Parietal lobe (tissue), 2 donors: ENCODE results near the gene PKMYT1. TPM values are rescaled to one million over a fixed set of nuclear protein-coding genes. Genes with fewer than 3 reads are reported as not detected.

ENCODE experiments used
- small RNA-seq: library from RNA; depleted of rRNA; stranded (forward); fragments of <200 nt; gene quantifications from one replicate; pipeline ENCODE3, GENCODE V24; 2014; ENCODE audit warnings: low replicate concordance
- total RNA-seq: library from RNA; depleted of rRNA; stranded (reverse); fragments of >200 nt; gene quantifications from one replicate; pipeline ENCODE4 v1.2.3, GENCODE V29; 2014

PKMYT1 gene
- total RNA-seq, result 5.9 TPM

DNA sequence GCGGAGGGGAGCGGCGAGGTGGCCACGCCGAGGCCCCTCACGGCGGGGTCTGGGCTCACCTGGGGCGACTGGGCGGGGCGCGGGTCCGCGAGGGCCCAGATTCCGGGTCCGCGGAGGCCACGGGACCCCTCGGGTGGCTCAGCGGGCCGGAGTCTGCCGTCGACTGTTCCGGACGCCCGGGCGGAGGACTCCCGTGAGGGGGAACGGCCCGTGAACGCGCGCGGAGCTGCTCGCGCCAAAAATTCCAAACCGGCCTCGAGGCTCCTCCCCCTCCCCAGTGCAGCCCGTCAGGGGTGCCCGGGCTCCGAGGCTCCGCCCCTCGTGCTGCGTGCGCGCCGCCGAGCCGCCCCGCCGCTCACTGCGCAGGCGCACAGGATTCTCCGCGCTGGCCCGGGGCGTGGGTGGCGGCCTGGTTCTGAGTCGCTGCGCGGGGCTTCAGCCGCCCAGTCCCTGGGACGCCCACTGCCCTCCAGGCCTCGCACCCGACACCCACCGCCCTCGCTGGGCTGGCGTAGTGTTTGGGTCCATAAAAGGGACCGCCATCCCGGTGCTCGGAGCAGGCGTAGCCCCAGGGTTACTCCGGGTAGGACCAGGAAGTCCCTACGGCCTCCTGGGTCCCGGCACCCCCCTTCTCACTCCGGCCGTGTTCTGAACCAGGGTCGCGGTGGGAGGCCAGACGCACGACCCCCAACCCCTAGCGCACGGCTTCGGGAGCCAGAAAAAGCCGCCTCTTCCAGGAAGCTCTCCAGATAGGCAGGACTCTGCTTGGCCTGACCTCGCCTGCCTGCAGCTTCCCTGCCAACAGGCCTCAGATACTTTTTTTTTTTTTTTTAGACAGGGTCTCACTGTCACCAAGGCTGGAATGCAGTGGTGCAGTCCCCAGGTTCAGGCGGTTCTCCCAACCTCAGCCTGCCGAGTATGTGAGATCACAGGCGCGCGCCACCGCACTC lies at the start of gene PKMYT1:
TSS of gene PKMYT1 (minus strand) at position 220 of the 950 bp plus-strand sequence. CDS start 789 bp downstream, outside the sequence.

DNA sequence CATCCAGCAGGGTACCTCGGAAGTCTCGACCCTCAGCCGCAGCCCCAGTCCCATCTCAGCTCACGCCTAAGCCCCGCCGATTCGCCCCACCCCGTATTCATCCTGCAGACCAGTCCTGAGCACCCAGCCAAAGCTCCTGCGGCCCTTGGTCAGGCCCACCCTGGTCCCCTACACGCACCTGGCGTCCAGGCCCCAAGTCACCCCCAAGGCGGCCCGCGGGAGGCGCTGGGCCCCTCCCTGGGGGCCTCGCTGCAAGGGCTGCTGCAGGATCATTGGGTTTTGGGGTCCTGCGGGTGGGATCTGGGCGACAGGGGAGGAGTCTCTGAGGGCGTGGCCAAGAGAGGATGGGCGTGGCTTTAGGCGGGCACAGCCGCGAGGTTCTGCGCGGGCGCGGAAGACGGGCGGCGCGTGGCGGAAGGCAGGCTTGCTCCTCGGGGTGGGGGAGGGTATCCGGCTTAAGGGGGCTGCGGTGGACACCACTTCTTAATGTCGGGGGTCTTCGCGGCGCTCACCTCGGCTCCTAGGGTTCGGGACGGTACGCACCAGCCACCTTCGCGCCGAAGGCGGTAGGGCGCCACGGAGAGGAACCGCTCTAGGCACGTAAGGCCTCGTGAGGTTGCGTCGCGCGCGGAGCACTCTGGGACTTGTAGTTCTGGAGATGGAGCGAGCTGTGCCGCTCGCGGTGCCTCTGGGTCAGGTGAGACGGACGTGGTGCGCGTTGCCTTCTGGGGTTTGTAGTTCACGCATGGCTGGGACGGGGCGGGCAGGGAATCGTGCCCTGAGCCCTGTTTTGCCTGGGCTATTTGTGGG lies 43.6 kb upstream of the PKMYT1 start, which contains the start of the genes HCFC1R1 and THOC6:
TSS of gene HCFC1R1 (minus strand) at position 274 of the 810 bp plus-strand sequence. CDS start at position 273, 1 bp downstream.
TSS of gene THOC6 (plus strand) at position 367 of the 810 bp plus-strand sequence. CDS start at position 659, 292 bp downstream.

DNA sequence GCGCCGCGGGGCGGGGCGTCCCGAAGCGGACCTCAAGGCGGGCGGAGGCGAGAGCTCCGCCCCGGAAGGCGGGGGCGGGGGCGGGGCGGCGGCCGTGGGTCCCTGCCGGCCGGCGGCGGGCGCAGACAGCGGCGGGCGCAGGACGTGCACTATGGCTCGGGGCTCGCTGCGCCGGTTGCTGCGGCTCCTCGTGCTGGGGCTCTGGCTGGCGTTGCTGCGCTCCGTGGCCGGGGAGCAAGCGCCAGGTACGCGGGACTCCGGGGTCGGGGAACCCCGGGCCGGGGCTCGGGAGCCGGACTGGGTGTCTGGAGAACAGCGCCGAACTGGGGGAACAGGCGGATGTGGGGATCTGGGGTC lies 40.0 kb upstream of the PKMYT1 start, which contains the start of gene TNFRSF12A:
TSS of gene TNFRSF12A (plus strand) at position 122 of the 357 bp plus-strand sequence. CDS start at position 152, 30 bp downstream.

DNA sequence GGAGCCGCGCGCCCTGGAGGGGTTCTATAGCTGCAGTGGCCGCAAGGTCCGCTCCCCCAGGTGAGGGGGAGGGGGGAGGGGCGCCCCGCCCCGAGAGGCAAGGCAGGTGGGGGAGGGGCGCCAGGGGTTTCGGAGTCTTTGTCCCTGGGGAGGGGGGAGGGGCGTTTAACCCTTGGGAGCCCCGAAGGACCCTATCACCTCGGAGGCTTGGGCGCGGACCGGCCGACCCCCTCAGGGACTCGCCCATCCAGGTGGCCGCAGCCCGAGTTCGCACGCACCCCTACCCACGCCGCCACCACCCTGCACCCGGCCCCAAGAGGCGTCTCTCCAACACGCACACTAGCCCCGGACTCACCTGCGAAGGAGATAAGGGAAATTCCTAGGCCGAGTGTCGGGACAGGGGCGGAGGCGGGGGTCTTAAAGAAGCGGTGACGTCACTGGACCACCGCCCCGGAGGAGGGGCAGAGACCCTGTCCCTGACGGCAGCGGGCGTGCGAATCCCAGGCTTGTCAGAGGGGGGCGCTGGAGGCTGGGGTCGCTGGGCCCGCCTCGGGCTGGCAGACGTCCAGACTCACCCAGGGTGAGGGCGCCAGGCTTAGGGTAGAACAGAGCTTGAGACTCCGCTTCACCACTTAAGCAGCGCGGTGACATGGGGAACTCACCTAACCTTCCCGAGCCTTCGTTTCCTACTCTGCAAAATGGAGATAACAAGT lies 37.7 kb upstream of the PKMYT1 start, which contains the start of gene CLDN6:
TSS of gene CLDN6 (minus strand) at position 390 of the 713 bp plus-strand sequence. CDS start 2,162 bp downstream, outside the sequence.

DNA sequence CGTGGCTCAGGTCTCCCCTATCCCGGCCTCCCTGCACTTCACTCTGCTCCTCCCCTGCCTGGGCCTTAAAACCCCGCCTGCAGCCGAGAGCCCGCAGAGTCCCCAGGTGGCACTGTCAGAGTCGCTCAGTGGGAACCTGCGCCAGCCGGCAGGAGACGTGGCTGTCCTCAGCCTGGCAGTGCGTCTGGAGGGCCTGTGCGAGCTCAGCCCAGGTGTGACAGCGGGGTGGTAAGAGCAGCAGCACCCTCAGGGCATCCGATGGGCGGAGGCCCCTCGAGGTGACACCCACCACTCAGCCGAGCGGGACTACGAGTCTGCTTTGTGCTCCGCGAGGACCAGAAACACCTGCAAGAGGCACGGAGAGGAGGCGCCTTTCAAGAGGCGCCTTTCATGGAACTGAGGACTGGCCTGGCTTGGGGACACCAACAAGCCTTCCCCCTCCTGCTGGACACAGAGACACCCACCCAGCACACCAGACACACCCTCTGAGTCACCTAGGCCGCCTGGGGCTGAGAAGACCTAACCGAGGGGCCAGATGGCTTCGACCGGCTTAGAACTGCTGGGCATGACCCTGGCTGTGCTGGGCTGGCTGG lies 32.7 kb upstream of the PKMYT1 start, which contains the start of gene CLDN9:
TSS of gene CLDN9 (plus strand) at position 96 of the 593 bp plus-strand sequence. CDS start at position 536, 440 bp downstream.

DNA sequence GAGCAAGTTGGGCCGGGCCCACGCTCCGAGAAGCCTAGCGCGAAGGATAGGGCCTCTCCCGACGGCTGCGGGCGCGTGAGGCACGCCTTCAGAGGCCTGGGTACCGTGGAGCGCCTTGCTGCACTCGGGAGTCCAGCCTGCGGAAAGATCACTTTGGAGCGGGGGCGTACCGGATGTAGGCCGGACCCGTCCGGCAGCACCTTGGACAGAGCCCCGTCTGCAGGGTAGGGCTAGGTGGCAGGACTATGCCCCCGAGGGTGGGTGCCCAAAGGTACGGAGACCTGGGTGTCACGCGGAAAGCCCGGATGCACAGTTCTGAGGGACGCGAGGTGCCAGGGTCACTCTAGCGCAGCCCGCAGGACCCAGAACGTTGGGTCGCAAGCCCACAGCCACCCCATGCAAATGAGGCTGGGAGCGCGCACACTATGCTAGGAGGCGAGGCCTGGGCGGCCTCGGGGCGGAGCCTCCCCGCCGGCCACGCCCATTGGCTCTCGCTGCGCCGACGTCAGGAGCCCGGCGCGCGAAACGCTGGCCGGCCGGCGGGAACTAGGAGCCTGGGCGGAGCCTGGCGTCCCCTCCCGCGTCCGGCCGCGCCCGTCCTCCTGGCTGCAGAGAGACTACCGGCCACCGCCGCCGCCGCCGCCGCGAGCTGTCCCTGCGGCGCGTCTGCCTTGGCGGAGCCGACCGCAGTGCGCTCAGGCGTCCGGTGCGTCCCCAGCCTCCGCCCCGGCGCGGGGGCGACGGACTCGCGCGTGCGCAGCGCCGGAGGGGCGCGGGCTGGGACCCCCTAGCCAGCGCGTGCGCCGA lies 11.3 kb downstream of the PKMYT1 start, which contains the start of gene PAQR4:
TSS of gene PAQR4 (plus strand) at position 611 of the 807 bp plus-strand sequence. CDS start 327 bp downstream, outside the sequence.

DNA sequence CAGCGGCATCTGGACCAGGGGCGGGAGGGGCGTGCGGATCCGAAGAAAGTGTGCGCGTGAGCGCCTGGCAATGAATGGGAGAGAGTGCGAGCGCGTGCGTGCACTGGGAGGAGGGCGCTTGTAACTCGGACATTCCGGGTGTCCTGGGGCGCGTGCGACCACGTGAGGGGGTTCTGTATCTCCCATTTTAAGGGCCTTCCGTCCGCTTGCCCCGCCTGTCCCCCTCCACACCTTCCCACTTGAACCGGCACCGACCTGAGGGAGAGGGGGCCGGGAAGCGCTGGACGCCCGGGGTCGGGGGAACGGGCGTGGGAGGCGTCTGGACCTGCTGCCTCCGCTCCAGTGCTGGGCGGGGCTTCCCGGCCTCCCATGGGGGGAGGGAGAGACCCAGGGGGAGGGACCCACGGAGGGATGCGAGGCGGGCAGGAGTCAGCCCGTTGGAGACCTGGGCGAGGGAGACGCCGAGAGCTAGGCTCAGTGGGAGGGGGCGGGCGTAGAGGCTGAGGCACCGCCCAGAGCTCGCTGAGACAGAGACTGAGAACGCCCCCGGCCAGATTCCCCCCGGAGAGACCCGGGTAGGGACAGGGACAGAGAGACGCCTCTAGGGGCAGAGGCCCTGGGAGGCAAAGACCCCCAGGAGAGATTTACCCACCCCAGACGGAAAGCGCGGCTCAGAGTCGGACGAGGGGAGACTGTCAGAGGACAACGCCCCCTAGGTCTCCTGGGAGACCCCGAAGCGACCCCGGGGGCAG lies 16.3 kb downstream of the PKMYT1 start, which contains the start of gene KREMEN2:
TSS of gene KREMEN2 (plus strand) at position 553 of the 752 bp plus-strand sequence. CDS start 246 bp downstream, outside the sequence.

Small RNAs within 50 kb of the gene (small RNA-seq; reads per million reads assigned to genes)
- not detected for gene LINC00514

Other genes with a start within 250 kb of the PKMYT1 start
- 135 TPM for gene SRRM2, start 227.8 kb downstream of the PKMYT1 start, total RNA-seq
- gene ELOB, start 203.2 kb downstream of the PKMYT1 start, total RNA-seq, result 82.9 TPM
- gene PRSS33, start 192.9 kb downstream of the PKMYT1 start, total RNA-seq, result not detected
- not detected for gene PRSS41, start 182.0 kb downstream of the PKMYT1 start, total RNA-seq
- not detected for gene PRSS21, start 163.2 kb downstream of the PKMYT1 start, total RNA-seq
- gene ZG16B, start 150.1 kb downstream of the PKMYT1 start, total RNA-seq, result not detected
- not detected for gene PRSS22, start 122.3 kb downstream of the PKMYT1 start, total RNA-seq
- 39.4 TPM for gene FLYWCH2, start 97.2 kb downstream of the PKMYT1 start, total RNA-seq
- gene FLYWCH1, start 68.5 kb downstream of the PKMYT1 start, total RNA-seq, result 25.0 TPM
- not detected for gene KREMEN2, start 16.2 kb downstream of the PKMYT1 start, total RNA-seq
- 20.3 TPM for gene PAQR4, start 11.1 kb downstream of the PKMYT1 start, total RNA-seq
- gene CLDN9, start 32.5 kb upstream of the PKMYT1 start, total RNA-seq, result not detected
- gene CLDN6, start 37.7 kb upstream of the PKMYT1 start, total RNA-seq, result 0.63 TPM
- gene TNFRSF12A, start 39.9 kb upstream of the PKMYT1 start, total RNA-seq, result not detected
- gene HCFC1R1, start 43.5 kb upstream of the PKMYT1 start, total RNA-seq, result 17.2 TPM
- gene THOC6, start 43.6 kb upstream of the PKMYT1 start, total RNA-seq, result 4.4 TPM
- 0.31 TPM for gene BICDL2, start 56.5 kb upstream of the PKMYT1 start, total RNA-seq
- gene MMP25, start 66.1 kb upstream of the PKMYT1 start, total RNA-seq, result 0.63 TPM
- gene IL32, start 85.2 kb upstream of the PKMYT1 start, total RNA-seq, result 1.6 TPM
- gene ZSCAN10, start 118.8 kb upstream of the PKMYT1 start, total RNA-seq, result not detected
- gene ZNF205, start 132.1 kb upstream of the PKMYT1 start, total RNA-seq, result 14.4 TPM
- 10.3 TPM for gene ZNF213, start 154.6 kb upstream of the PKMYT1 start, total RNA-seq
- gene OR1F1, start 207.8 kb upstream of the PKMYT1 start, total RNA-seq, result 0.94 TPM